Chondrocyte (in vitro differentiated cells): ENCODE data around the gene SRSF2. TPM values are rescaled to one million over a fixed set of nuclear protein-coding genes. Genes with fewer than 3 reads are reported as not detected.

Experiments
- DNase-seq: peaks from one replicate; pipeline ENCODE4 v3.0.0; 2021; ENCODE audit warnings: mixed read lengths, low spot score
- H3K27ac Mint-ChIP-seq: one replicate; pipeline ENCODE4 v1.8.0; 2021; ENCODE audit warnings: mild to moderate bottlenecking, moderate library complexity, mixed read lengths; ENCODE audit not compliant: unreplicated experiment
- H3K27me3 Mint-ChIP-seq: 2 replicates; pipeline ENCODE4 v1.8.0; 2021; ENCODE audit warnings: low read depth, mixed read lengths
- H3K36me3 Mint-ChIP-seq: 2 replicates; pipeline ENCODE4 v1.8.0; 2021; ENCODE audit warnings: low read depth, mixed read lengths
- H3K4me1 Mint-ChIP-seq: 2 replicates; pipeline ENCODE4 v1.8.0; 2021; ENCODE audit warnings: low read depth, mild to moderate bottlenecking, mixed read lengths
- H3K4me3 Mint-ChIP-seq: one replicate; pipeline ENCODE4 v1.8.0; 2021; ENCODE audit warnings: mild to moderate bottlenecking, moderate library complexity, mixed read lengths; ENCODE audit not compliant: unreplicated experiment
- H3K9me3 Mint-ChIP-seq: 2 replicates; pipeline ENCODE4 v1.8.0; 2021; ENCODE audit warnings: low read depth, mixed read lengths
- CTCF ChIP-seq: fragments of 200-600 bp; sonication (generic); IDR thresholded peaks from 2 replicates; pipeline ENCODE4 v1.5.0; 2021; ENCODE audit warnings: antibody characterized with exemption, mild to moderate bottlenecking, moderate library complexity
- total RNA-seq: library from RNA; stranded (reverse); gene quantifications from 3 replicates; pipeline ENCODE4 v1.2.1, GENCODE V29; 2021

The SRSF2 gene
- total RNA-seq, 1 donor from 2014 or later: 94.4 TPM

- no peaks in the 10 kb centered on the region for H3K9me3 Mint-ChIP-seq
- TF ChIP-seq CTCF: no peak
- no peak overlapping the region for H3K27ac Mint-ChIP-seq
- peaks cover 61% of the 10 kb centered on the region for H3K4me1 Mint-ChIP-seq
- peaks cover 3% of the 10 kb centered on the region for H3K36me3 Mint-ChIP-seq
- H3K27me3 Mint-ChIP-seq: no peaks in the 10 kb centered on the region
- no peak overlapping the region for H3K4me3 Mint-ChIP-seq
- no peak for DNase-seq
Observed at GRCh38 chr17:76689859-76690258, 47.3 kb downstream of the SRSF2 start.

DNA sequence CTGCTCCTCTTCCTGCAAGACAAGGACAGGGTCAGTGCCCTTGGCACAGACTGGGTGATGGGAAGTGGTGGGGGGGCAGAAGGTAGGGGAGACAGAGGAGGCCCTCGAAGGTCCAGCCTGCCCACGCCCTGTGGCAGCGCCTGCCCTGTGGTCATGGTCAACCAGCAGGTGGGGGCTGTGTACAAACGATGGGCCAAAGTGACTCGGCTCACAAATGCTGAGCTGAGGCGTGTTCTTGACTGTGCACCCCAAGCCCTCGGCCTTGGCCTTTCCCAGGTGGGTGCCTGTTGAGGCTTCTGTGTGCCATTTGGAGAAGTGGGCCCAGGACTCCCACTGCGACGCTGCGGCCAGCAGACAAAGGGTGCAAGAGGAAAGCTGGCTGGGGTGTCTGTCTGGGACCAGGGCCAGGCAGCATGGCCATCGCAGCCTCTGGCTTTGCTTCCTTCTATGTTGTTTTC is 48.9 kb downstream of the SRSF2 start:
- peak; percentile 27 for TF ChIP-seq CTCF
- H3K9me3 Mint-ChIP-seq: no peaks in the 10 kb centered on the region
- H3K4me3 Mint-ChIP-seq: peak overlapping the region; percentile 56
- no peak for DNase-seq
- peaks cover 4% of the 10 kb centered on the region for H3K36me3 Mint-ChIP-seq
- H3K27me3 Mint-ChIP-seq: no peaks in the 10 kb centered on the region
- peak overlapping the region; percentile 97 for H3K27ac Mint-ChIP-seq
- peaks cover 56% of the 10 kb centered on the region for H3K4me1 Mint-ChIP-seq

- no peak for TF ChIP-seq CTCF
- DNase-seq: no peak
- H3K4me3 Mint-ChIP-seq: peak overlapping the region; percentile 45
- no peaks in the 10 kb centered on the region for H3K9me3 Mint-ChIP-seq
- peaks cover 56% of the 10 kb centered on the region for H3K4me1 Mint-ChIP-seq
- H3K36me3 Mint-ChIP-seq: peaks cover 4% of the 10 kb centered on the region
- H3K27me3 Mint-ChIP-seq: no peaks in the 10 kb centered on the region
- peak overlapping the region; percentile 97 for H3K27ac Mint-ChIP-seq
Observed at GRCh38 chr17:76687298-76688164, 49.6 kb downstream of the SRSF2 start.

DNA sequence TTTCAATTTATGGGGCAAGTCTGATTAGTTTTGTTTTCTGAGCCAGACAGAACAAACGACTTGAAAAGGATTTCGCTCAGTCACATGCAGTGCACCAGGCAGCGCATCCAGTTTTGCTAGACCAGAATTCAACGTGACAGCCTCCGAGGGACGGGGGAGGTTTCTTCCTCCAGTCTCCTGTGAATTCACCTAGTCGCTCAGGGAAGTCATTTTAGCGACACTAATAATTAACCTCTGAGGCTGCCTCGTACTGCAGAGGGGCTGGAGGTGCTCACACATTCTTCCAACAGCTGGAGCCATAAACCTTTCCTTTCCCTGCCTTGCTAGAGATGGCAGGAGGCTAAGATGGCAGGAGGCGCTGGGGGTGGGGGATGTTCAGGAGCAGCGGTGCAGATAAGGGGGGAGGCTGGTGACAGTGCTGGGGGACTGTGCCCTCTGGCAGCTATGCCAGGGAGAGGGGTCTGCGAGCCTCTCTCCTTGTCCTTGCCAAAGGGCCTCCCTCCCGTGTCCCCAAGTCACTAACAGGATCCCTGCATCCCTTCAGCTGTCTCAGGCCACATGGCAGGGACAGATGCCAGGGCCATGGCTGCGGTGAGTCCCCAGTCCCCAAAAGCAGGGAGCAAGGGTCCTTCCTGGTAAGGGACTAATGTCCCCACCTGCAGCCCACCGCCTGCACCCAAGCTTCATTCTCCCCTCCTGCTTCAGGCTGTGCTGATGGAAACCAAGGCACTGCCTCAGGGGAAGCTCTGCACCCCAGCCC is 50.4 kb downstream of the SRSF2 start:
- Mint-ChIP-seq H3K36me3 (peaks cover 8% of the 10 kb centered on the region), H3K4me1 (peaks cover 62% of the 10 kb centered on the region), H3K4me3 (no peak overlapping the region), H3K9me3 (no peaks in the 10 kb centered on the region), H3K27me3 (no peaks in the 10 kb centered on the region), H3K27ac (peak overlapping the region; percentile 97)
- DNase-seq: no peak
- no peak for TF ChIP-seq CTCF

DNA sequence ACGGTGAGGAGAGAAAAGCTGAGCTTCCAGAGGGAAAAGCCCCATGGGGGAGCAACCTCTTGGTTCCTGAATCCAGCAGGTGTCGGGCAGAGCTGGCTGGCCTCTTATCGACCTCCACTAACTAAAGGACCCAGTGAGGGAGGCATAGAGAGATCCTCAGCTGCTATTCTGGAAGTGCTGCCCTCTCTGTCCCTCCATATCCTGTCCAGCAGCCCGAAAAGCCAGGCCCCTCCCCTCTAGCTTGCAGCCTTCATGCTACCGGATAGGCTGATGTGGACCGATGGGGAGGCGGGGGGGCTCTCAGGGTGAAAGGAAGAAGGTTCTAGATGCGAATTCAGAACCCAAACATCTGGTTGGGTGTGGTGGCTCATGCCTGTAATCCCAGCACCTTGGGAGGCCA is 51.3 kb downstream of the SRSF2 start:
- H3K4me3 Mint-ChIP-seq: no peak overlapping the region
- H3K36me3 Mint-ChIP-seq: peaks cover 7% of the 10 kb centered on the region
- H3K27me3 Mint-ChIP-seq: no peaks in the 10 kb centered on the region
- H3K9me3 Mint-ChIP-seq: no peaks in the 10 kb centered on the region
- no peak overlapping the region for H3K27ac Mint-ChIP-seq
- TF ChIP-seq CTCF: no peak
- DNase-seq: no peak
- H3K4me1 Mint-ChIP-seq: peaks cover 62% of the 10 kb centered on the region
